HG03039 (cell line): ENCODE data around the gene ARHGEF39.
A peak's percentile ranks its signal among the peaks of the same experiment; 100 is the strongest.
"Not testable (repeated sequence)": the region's sequence is repeated elsewhere in the genome, so short reads cannot be mapped to it uniquely, and the experiment has no call there.

ENCODE experiments used
- ATAC-seq: cut with Tn5 transposase; IDR thresholded peaks from one replicate; pipeline ENCODE4 v1.9.1; 2021; ENCODE audit warnings: mild to moderate bottlenecking, moderate library complexity; ENCODE audit not compliant: unreplicated experiment

The ARHGEF39 gene

DNA sequence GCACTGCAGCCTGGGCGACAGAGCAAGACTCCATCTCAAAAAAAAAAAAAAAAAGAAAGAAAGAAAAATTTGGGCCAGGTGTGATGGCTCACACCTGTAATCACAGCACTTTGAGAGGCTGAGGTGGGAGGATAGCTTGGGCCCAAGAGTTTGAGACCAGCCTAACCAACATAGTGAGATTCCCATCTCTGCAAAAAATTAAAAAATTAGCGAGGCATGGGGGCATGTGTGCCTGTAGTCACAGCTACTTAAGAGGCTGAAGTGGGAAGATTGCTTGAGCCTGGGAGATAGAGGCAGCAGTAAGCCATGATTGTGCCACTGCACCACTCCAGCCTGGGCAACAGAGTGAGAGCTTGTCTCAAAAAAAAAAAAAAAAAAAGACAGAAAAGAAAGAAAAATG lies 11.4 kb downstream of the ARHGEF39 start:
- ATAC-seq, result no peak

DNA sequence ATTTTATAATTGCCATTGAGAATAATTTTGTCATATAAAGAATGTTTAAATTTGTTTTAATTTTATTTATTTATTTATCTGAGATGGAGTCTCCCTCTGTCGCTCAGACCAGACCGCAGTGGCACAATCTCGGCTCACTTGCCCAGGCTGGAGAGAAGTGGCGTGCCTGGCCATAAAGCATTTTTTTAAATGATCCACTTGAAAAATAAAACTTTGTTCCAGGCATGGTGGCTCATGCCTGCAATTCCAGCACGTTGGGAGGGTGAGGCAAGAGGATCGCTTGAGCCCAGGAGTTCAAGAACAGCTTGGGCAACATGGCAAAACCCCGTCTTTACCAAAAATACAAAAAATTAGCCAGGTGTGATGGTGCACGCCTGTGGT lies 12.2 kb downstream of the ARHGEF39 start:
- ATAC-seq, result no peak

DNA sequence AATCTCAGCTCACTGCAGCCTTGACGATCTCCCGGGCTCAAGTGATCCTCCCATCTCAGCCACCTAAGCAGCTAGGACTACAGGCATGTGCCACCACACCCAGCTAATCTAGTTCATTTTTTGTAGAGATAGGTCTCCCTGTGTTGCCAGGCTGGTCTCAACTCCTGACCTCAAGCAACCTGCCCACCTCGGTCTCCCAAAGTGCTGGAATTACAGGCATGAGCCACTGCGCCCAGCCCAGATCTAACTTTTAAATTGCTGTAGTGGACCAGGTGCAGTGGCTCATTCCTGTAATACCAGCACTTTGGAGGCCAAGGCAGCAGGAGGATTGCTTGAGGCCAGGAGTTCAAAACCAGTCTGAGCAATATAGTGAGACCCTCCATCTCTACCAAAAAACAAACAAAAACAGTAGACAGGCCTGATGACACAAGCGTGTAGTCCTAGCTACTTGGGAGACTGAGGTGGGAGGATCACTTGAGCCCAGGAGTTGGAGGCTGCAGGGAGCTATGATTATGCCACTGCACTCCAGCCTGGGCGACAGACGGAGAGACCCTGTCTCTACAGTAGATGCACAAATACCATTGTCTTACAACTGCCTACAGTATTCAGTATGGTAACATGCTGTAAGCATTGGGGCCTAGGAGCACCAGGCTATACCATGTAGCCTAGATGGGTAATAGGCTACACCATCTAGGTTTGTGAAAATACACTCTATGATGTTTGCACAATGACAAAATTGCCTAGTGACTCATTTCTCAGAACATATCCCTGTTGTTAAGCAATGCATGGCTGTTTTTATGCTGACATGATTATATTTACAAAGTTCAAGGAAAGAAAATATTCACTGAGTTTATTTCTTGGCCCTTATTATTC lies 12.8 kb downstream of the ARHGEF39 start:
- no peak for ATAC-seq

DNA sequence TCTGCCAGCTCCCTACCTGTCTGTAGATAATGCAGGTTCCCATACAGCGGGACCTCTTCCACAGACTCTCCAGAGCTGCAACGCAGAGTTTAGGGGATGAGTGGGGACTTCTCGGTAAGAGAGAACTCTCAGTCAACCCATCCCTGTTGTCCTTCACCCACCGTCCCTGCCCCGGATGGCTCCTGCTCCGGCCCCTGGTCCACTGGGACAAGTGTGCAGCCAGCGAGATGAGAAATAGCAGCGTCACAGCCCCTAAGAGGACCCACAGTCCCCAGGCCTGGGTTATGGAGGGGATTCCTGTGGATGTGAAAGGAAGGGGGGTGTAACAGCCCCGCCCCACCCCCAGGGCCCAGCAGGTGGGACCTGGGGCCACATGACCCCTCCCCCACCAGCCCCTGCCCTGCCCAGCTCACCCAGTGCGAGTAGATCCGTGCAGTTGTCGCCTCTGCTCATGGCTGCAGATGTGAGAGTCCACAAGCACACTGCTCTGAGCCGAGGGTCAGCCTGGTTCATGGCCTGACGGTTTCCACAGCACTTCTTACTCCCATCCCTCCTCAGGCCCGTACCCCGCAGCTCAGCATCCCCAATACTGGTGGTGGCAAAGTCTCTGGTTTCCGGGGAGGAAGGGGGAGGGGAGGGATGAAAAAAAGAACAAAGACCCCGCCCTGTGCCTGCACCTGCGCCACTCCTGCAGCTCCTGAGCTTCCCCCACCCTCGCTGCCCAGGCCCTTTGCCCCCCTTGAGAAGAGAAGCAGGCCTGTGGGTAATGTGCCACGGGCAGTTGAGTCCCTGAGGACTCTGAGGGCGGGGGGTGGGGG lies 14.4 kb downstream of the ARHGEF39 start, which contains the start of gene SIT1:
Gene SIT1 (minus strand): TSS at position 591 of the 818 bp plus-strand sequence. CDS start 78 bp downstream, at position 513.
- ATAC-seq, result no peak

DNA sequence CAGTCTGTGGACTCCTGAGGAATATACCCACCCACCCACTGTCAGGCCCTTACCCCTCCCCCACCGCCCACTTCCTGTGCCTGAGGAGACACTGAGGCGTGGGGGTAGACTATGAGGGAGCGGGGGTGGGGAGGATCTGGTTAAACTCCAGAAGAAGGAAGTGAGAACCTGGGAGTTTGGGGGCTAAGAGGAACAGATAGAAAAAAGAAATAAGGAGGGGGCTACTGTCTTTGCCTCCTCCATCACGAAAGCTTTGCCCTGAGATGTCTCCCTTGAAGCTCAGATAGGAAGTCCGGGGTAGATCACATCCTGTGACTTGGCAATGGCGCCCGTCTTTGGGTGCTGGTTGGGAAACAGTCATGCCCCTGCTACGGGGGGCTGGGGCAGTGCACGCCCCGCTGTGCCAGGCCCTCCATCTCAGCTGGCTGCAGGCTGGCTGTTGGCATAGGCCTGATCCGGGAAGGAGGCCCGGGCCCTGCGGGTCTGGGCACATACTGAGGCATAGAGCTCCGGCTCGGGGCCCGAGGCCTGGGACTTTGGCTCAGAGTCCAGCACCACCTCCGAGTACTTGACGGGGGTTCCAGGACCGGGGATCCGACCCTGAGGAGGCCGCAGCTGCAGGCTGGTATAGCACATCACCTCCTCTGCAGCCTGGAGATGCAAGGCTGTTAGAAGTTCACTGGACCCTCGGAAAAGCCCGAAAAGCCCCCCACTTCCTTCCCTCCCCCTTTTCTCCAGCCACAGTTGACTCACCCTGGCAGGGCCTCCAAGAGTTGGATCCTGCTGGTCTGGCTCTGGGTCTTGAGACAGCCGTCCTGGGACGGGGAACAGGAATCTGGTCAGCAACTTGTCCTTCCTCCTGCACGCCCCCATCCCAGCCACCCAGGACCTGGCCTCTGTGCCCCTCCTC lies 15.3 kb downstream of the ARHGEF39 start:
- ATAC-seq, result no peak

DNA sequence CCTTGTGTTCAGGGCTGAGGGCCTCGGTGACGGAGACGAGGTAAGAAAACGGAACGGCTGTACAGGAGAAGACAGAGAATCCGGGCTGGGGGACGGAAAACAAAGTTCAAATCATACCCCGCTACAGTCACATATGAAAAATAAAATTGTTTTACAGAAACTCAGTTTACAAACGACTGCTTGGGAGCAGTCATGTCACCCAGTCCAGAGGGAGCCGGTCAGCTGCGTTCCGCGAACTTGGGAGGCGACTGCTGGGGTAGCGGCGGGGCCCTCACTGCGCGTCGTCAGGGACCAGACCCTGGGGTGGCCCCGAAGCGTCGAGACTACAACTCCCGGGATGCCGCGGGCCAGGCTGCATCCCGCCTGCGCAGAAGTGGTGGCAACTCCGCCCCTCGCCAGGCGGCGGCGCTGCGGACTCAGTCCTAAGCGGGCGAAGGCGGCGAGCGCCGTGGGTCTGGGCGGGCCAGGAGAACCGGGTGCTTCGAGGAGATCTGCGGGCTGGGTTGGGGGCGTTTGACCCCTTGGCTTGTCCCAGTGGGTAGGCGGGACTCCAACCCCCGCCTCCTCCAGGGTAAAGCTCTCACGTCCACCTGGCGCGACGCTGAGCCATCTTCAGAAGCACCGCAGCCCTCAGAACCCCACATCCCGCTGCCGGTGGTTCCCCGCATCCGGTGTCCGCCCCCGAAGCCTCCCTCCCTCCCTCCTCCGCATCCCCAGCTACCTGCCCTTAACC lies 18.3 kb downstream of the ARHGEF39 start:
- ATAC-seq, result peak; percentile 79

DNA sequence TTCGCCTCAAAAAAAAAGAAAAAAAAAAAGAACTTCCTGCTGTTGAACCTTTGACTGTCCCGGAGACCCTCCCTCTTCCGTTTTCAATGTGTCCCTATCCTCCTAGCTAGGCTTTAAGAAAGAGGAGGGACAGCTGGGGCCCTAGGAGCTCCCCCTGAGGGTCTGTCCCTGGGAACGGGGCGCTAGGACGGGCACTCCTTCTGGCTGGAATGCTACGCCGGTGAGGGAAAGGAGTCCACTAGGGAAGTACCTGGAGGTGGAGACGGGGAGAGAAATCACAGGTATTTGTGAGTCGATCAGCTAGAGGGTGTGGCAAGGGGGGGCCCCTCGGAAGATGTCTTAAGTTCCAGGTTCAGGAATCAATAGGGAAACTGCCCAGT lies 18.9 kb downstream of the ARHGEF39 start:
- no peak for ATAC-seq

DNA sequence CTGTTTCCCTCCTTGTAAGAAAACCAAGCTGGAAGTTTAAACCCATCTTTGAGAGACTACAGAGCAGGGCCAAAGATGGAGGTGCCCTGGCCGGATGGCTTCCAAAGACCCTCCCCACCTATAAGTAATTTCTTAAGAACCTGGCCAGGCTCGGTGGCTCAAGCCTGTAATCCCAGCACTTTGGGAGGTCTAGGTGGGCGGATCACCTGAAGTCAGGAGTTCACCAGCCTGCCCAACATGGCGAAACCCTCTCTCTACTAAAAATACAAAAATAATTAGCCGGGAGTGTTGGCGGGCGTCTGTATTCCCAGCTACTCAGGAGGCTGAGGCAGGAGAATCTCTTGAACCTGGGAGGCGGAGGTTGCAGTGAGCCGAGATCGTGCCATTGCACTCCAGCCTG lies 19.3 kb downstream of the ARHGEF39 start:
- ATAC-seq, result not testable (repeated sequence)

DNA sequence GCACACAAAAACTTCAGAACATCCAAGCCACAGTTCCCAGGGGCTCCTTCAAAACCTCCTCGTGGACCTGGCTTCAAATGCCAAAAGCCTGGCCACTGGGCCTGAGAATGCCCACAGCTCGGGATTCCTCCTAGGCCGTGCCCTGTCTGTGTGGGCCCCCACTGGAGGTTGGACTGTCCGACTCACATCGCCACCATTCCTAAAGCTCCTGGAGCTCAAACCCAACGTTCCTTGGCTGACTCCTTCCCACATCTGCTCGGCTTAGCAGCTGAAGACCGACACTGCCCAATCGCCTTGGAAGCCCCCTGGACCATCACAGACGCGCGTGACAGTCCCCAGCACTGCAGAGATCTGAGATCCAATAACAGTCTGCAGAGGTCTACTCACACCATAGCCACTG lies 21.9 kb downstream of the ARHGEF39 start:
- no peak for ATAC-seq

DNA sequence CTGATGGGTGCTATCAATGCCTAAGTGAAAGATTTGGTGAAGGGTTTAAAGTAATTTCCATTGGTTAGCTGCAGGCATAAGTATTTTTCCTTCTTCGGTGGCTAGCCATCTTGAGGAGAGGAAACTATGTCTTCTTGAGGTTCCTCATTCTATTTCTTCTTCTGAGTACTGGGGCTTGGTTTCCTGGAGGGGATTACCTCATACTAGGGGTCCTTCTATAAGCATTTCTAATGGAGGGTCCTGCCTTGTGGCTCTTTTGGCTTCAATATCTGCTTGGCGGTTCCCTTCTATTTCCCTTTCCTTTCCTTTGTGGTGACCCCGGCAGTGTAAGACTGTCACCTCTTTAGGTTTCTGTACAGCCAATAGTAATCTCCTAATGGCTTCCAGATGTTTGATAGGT lies 23.5 kb downstream of the ARHGEF39 start:
- ATAC-seq, result not testable (repeated sequence)

DNA sequence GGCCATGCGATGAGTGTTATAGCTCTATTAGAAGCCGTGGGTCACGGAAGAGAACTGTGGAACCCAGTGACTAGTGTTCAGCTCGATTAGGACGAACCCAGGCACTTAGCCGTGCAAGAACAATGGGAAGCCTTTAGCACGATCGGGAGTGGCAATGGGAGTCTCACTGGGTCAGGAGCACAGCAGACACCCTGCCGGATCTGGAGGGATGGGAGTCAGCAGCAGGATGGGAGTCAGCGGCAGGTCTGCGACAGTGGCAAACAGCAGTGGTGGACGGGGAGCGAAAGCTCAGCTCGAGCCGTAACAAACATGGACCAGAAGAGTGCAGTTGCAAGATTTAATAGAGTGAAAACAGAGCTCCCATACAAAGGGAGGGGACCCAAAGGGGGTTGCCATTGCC lies 24.6 kb downstream of the ARHGEF39 start:
- ATAC-seq, result not testable (repeated sequence)

DNA sequence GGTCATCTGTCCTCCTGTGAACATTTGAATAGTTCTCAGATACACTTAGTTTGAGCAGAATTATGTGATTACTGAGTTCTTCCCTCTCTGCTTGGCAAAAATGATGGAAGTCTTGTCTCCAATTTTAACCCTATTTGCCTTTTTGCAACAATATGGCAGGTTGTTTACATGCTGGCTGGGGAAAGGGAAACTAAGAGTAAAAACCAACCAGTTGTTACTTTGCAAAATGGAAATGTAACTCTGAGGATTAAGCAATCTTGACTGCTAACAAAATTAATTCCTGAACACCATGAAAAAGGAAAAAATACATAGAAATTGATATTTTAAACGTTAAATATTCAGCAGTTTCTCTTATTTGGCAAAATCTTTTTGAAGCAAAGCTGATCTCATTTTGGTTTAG lies 25.4 kb downstream of the ARHGEF39 start:
- no peak for ATAC-seq

DNA sequence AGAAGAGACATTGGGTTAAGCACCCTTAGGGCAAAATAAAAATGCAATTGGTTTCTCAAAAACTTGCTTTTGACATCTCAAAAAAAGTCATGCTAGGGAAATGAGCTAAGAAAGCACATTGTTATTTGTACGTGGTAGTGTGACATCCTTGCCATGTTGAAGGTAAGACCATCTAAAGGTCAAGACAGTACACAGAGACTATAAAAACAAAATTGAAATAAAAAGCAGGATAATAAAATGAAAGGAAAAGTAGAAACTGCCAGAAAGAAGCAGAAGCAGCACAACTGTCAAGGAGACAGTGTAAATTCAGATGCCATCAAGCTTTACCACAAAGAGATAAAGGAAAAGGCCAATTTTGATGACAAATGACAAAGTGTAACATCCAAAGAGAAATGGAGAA lies 25.8 kb downstream of the ARHGEF39 start:
- not testable (repeated sequence) for ATAC-seq

DNA sequence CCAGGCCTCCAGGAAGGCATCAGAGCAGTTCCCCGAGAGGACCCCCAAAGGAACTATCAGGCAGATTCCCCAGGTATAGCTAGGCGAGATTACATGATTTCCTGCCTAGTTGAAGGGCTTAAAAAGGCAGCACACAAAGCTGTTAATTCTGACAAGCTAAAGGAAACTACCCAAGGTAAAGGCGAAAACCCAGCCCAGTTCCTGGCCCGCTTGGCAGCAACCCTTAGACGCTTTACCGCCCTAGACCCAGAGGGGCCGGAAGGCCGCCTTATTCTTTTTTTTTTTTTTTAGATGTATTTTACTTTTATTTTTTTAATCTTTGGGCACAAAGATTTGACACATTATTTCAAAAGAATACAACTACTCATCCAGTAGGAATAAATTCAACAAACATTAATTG lies 26.2 kb downstream of the ARHGEF39 start:
- not testable (repeated sequence) for ATAC-seq

DNA sequence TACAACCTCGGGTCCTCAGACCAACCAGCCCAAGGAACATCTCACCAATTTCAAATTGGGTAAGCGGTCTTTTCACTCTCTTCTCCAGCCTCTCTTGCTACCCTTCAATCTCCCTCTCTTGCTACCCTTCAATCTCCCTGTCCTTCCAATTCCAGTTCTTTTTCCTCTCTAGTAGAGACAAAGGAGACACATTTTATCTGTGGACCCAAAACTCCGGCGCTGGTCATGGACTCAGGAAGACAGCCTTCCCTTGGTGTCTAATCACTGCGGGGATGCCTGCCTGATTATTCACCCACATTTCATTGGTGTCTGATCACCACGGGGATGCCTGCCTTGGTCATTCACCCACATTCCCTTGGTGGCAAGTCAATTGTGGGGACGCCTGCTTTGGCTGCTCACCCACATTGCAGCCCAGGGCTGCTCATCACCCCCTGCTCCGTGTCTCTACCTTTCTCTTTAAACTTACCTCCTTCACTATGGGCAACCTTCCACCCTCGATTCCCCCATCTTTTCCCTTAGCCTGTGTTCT lies 27.5 kb downstream of the ARHGEF39 start:
- ATAC-seq, result not testable (repeated sequence)

DNA sequence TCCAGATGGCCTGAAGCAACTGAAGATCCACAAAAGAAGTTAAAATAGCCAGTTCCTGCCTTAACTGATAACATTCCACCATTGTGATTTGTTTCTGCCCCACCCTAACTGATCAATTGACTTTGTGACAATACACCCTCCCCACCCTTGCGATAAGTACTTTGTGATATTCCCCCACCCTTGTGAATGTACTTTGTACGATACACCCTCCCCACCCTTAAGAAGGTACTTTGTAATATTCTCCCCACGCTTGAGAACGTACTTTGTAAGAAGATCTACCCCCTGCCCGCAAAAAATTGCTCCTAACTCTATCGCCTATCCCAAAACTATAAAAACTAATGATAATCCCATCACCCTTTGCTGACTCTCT lies 28.1 kb downstream of the ARHGEF39 start:
- not testable (repeated sequence) for ATAC-seq

DNA sequence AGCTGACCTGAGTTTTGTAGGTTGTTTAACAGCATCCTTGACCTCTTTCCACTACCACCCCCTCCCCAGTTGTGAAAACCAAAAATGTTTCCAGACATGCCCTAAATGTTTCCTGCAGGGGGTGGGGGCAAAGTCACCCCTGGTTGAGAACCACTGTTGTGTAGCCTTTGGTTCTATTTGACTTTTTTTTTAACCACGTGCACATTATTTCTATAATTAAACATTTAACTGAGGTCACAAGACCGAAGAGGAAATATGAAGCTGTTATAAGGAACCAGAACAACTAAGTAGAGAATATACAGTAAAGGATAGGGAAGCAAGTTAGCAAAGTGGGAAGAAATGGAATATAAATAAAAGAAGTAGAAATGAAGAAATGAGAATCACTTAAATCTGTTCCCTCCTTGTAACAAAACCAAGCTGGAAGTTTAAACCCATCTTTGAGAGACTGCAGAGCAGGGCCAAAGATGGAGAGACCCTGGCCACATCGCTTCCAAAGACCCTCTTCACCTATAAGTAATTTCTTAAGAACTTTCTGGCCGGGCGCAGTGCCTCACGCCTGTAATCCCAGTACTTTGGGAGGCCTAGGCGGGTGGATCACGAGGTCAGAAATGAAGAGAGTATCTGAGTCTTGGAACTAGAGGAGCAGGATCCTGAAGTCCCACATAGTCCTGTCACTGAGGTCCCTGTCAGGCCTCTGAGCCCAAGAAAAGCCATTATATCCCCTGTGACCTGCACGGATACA lies 28.7 kb downstream of the ARHGEF39 start:
- ATAC-seq, result no peak

DNA sequence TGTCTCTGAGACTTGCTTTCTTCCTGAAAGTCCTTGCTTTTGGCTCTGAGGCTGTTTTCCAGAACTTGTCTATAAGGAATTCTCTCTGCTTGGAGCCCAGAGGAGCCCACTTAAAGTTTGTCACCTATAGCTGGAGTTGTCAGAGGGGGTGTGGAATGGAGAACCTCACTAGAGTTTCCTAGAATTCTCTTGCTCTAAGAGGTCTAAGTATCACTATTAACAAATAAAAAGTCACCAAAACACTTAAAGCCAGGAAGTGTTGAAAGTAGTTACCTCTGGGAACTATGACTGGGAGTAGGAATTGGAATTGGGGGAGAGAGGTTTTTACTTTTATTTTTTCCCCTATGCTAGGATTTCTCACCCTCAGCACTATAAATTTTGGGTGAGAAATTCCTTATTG lies 29.3 kb downstream of the ARHGEF39 start:
- no peak for ATAC-seq

DNA sequence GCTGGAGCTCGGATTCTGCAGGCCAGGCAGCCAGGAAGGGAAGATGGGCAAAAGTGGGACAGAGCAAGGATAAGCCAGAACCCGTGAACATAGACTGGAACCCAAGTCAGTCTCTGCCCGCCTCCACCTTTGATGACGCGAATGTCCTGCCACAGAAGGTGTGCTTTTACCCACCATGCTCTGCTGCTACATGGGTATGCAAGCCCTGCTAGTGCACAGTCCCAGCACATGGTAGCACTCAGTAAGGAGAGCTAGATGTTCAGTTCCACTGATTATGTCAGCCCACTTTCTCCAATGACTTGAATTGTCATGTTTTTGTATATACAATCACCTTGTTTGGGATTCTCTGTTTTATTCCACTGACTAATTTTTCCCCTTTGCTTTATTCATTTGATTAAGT lies 35.4 kb downstream of the ARHGEF39 start:
- no peak for ATAC-seq
